H1 (cell line): ENCODE measurements around the gene PASK. TPM values are rescaled to one million over a fixed set of nuclear protein-coding genes. Genes with fewer than 3 reads are reported as not detected.

ENCODE experiments used
- ATF3 ChIP-seq: IDR thresholded peaks from 2 replicates; pipeline ENCODE4 v1.6.1; 2011; ENCODE audit warnings: low read depth, mild to moderate bottlenecking, low read length; ENCODE audit not compliant: insufficient read depth
- CTCF ChIP-seq, 3 experiments: IDR thresholded peaks; 1 replicate in 2 of 3; 2 replicates in 1 of 3; pipeline versions ENCODE4 v1.5.1 to v1.6.1; 2011; ENCODE audit warnings: low read length in 3 of 3, mild to moderate bottlenecking in 3 of 3, inconsistent platforms in 2 of 3, low read depth in 1 of 3, moderate library complexity in 1 of 3; ENCODE audit not compliant: insufficient read depth in 1 of 3; ENCODE audit errors: control extremely low read depth in 1 of 3
- YY1 ChIP-seq: IDR thresholded peaks from 2 replicates; pipeline ENCODE4 v1.6.1; 2011; ENCODE audit warnings: low read depth, mild to moderate bottlenecking, low read length
- polyA plus RNA-seq, 7 experiments: library from polyadenylated mRNA; depleted of rRNA in 3 of 7; stranded (reverse) in 5 of 7; unstranded in 2 of 7; fragments of >200 nt in 5 of 7; fragments of 200-250 nt in 2 of 7; gene quantifications; 1 replicate in 5 of 7; 2 replicates in 1 of 7; 4 replicates in 1 of 7; pipeline versions ENCODE4 v1.2.1 to v1.2.3, GENCODE V29; 2011 to 2013; ENCODE audit warnings: missing spikeins in 2 of 7, mixed read lengths in 2 of 7
- total RNA-seq: library from RNA; stranded (reverse); fragmentation: NEBNext Ultra II Directional; extraction: Animal tissue kit (Norgen Biotek cat#: 25700); gene quantifications from 2 replicates; pipeline ENCODE4 v1.2.1, GENCODE V29; 2021

The PASK gene
- total and polyA plus RNA-seq, 2 of the 8 experiments (the other 6 are each of a cell fraction or from before 2014, with no cell fraction given): 20.5 to 66.1 TPM

DNA sequence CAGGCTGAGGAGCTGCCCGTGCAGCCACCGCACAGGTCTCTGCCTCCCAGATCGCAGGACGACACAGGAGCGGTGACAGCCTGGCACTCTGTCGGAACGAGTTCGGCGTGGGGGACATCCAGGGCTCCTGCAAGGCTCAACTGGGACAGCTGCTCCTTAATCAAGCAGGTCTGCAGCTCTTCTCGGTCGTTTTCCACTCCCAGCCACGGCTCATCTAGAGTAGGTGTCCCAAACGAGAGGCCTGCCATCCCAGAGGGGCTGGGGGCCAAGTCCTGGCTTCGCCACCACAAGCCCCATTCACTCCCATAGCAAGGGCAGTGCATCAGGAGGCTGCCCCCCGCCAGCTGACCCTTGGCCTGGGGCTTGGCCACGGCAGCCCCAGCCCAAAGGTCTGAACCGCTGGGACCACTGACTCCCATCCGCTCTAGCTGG, 22.5 kb downstream of the PASK start (continued):
- TF ChIP-seq CTCF (IDR thresholded peaks at IDR 0.05; ENCODE audit: control extremely low read depth in 1 of 3, insufficient read depth in 1 of 3, low read depth in 1 of 3, low read length in 3 of 3) (no peak), YY1 (no peak), ATF3 (no peak)
